Vagina (tissue), 2 donors: ENCODE results near the gene GPD1L. TPM values are rescaled to one million over a fixed set of nuclear protein-coding genes. Genes with fewer than 3 reads are reported as not detected.

Experiments used
- DNase-seq, 2 donors: peaks; one replicate each; pipeline ENCODE4 v3.0.0-alpha.2; 2017; ENCODE audit errors: extremely low spot score in 2 of 2
- H3K27ac ChIP-seq: fragments of 200-600 bp; sonication (generic); one replicate; pipeline ENCODE4 v1.5.1; 2019
- H3K27me3 ChIP-seq: fragments of 200-600 bp; sonication (generic); one replicate; pipeline ENCODE4 v1.5.1; 2019
- H3K36me3 ChIP-seq, 2 donors: fragments of 200-600 bp; sonication (generic); one replicate each; pipeline ENCODE4 v1.5.1; 2017 to 2019
- H3K4me1 ChIP-seq: fragments of 200-600 bp; sonication (generic); one replicate; pipeline ENCODE4 v1.5.1; 2019
- H3K4me3 ChIP-seq, 2 donors: fragments of 200-600 bp; sonication (generic); 1 replicate in 1 of 2; 2 replicates in 1 of 2; pipeline ENCODE4 v1.5.1; 2016 to 2019
- H3K9me3 ChIP-seq: fragments of 200-600 bp; sonication (generic); one replicate; pipeline ENCODE4 v1.5.1; 2019
- POLR2A ChIP-seq, 2 donors: fragments of 450-650 bp; IDR thresholded peaks; one replicate each; pipeline ENCODE4 v1.6.1; 2017; ENCODE audit warnings: antibody characterized with exemption in 2 of 2, mild to moderate bottlenecking in 2 of 2, moderate library complexity in 2 of 2
- POLR2AphosphoS5 ChIP-seq, 2 donors: sonication (generic); formaldehyde crosslinking; IDR thresholded peaks; one replicate each; pipeline ENCODE4 v1.9.0; 2017; ENCODE audit warnings: antibody characterized with exemption in 2 of 2, mild to moderate bottlenecking in 2 of 2, low read depth in 1 of 2; ENCODE audit not compliant: insufficient read depth in 1 of 2
- intact Hi-C: fragments of 100-400 bp; cut with DNase I; formaldehyde crosslinking; loops from one replicate; pipeline ENCODE4 v1.15.1; 2023
- total RNA-seq: library from RNA; depleted of rRNA; stranded (reverse); fragments of >200 nt; gene quantifications from one replicate; pipeline ENCODE4 v1.2.3, GENCODE V29; 2016
- TF ChIP-seq, protein P1 (sequence below), 3 experiments: fragments of 450-650 bp in 2 of 3; fragments of 200-600 bp in 1 of 3; sonication (generic) in 1 of 3; IDR thresholded peaks; one replicate each; pipeline ENCODE4 v1.5.1; 2017 to 2019; ENCODE audit warnings: antibody characterized with exemption in 3 of 3, mild to moderate bottlenecking in 2 of 3, moderate library complexity in 2 of 3

GPD1L gene
- total RNA-seq, 1 donor from 2014 or later: 57.5 TPM

DNA sequence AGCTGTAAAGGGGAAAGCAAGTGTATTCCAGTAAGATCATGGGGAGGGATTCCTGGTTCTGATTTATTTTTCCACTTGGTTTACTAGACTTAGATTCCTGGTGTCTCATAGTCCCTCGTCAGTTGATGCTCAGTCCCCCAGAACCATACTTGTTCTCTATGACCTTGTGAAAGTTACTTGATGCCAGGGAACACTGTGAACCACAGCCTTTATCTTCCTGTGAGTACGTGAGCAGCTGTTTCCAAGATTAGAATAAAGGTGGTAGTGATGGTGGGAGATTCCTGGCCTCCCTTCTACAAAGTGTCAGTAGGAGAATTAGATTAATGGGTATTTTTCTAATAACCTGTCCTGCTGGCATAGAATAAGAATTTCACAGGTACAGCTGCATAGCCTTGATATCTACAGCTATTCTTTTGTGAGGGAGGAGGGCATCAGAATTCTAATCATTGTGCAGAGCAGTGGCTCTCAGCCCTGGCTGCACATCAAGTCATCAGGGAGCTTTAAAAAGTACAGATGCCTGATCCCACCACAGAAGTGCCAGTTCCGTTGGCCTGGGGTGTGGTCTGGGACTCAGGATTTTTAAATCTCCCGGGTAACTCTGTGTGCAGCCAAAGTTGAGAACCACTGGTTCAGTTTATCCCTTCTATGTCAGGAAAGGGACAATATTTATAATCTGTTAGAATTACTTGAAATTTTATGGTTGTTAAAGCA is 20.0 kb downstream of the GPD1L start:
- H3K4me1 ChIP-seq: no peaks in the 10 kb centered on the region
- TF ChIP-seq POLR2A (IDR thresholded peaks at IDR 0.05) (no peak), POLR2AphosphoS5 (IDR thresholded peaks at IDR 0.05; ENCODE audit: insufficient read depth in 1 of 2, low read depth in 1 of 2) (no peak)
- TF ChIP-seq, protein P1, sequence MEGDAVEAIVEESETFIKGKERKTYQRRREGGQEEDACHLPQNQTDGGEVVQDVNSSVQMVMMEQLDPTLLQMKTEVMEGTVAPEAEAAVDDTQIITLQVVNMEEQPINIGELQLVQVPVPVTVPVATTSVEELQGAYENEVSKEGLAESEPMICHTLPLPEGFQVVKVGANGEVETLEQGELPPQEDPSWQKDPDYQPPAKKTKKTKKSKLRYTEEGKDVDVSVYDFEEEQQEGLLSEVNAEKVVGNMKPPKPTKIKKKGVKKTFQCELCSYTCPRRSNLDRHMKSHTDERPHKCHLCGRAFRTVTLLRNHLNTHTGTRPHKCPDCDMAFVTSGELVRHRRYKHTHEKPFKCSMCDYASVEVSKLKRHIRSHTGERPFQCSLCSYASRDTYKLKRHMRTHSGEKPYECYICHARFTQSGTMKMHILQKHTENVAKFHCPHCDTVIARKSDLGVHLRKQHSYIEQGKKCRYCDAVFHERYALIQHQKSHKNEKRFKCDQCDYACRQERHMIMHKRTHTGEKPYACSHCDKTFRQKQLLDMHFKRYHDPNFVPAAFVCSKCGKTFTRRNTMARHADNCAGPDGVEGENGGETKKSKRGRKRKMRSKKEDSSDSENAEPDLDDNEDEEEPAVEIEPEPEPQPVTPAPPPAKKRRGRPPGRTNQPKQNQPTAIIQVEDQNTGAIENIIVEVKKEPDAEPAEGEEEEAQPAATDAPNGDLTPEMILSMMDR (IDR thresholded peaks at IDR 0.05): no peak
- DNase-seq: no peak
- H3K27ac ChIP-seq: no peak overlapping the region
- H3K27me3 ChIP-seq: no peaks in the 10 kb centered on the region
- no peak overlapping the region for H3K4me3 ChIP-seq
- H3K9me3 ChIP-seq: no peaks in the 10 kb centered on the region
- H3K36me3 ChIP-seq: peaks cover 0 to 5% of the 10 kb centered on the region in 2 donors
- intact Hi-C loops: no loop called here

DNA sequence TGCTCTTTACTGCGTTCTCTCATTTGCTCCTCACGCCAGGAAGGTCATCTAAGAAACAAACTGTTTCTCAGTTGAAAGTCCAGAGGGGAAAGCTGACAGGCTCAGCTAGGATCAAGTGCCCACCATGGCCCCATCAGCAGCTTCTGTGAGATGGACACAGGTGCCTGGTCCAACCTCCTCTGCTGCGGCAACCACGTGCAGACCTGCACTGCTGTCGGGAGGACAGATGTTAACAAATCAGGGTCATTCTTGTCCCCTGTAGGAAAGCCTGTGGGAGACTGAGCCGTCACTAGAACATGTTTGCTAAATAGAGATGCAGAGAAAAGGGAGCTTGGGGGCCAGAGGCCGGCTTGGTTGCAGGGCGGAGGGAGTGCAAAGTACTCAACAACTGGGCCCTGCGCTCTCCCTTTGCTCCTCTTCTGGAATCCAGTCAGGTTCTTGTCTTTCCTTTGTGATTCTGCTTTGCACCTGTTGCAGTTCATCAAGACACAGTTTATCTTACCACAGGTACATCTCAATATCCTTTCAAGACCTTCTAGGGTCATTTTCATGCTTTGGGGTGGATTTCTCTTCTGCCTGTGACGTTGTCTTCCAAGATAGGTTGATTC is 20.9 kb downstream of the GPD1L start:
- no peaks in the 10 kb centered on the region for H3K4me1 ChIP-seq
- no peak overlapping the region for H3K4me3 ChIP-seq
- H3K9me3 ChIP-seq: no peaks in the 10 kb centered on the region
- H3K27me3 ChIP-seq: no peaks in the 10 kb centered on the region
- TF ChIP-seq, protein P1 (IDR thresholded peaks at IDR 0.05): no peak
- TF ChIP-seq POLR2A (IDR thresholded peaks at IDR 0.05) (no peak), POLR2AphosphoS5 (IDR thresholded peaks at IDR 0.05; ENCODE audit: insufficient read depth in 1 of 2, low read depth in 1 of 2) (no peak)
- intact Hi-C loops: no loop called here
- DNase-seq: no peak
- no peak overlapping the region for H3K27ac ChIP-seq
- H3K36me3 ChIP-seq: peaks cover 0 to 6% of the 10 kb centered on the region in 2 donors

DNA sequence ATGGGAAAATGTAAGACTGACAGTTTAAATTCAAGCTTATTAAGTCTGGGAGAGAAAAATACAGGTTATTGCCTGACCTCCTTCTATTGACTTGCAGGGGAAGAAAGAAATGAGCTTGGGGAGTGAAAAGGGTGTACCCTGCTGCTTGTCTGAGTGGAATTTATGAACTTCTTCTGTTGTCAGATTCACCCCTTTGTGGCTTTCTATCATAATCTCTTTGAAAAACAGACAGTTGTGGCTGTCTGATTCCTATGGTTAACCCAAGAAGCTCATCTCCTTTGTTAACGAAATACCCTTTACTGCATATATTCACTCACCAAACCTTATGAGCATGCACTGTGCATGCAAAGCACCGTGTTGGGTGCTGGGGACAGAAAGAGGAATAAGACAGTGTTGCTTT is 22.5 kb downstream of the GPD1L start:
- TF ChIP-seq POLR2AphosphoS5 (IDR thresholded peaks at IDR 0.05; ENCODE audit: insufficient read depth in 1 of 2, low read depth in 1 of 2) (no peak), POLR2A (IDR thresholded peaks at IDR 0.05) (no peak)
- TF ChIP-seq, protein P1 (IDR thresholded peaks at IDR 0.05): no peak
- Histone ChIP-seq H3K4me1 (no peaks in the 10 kb centered on the region), H3K4me3 (no peak overlapping the region), H3K27me3 (no peaks in the 10 kb centered on the region), H3K9me3 (no peaks in the 10 kb centered on the region), H3K27ac (no peak overlapping the region), H3K36me3 (peaks cover 0 to 6% of the 10 kb centered on the region in 2 donors)
- intact Hi-C loops: no loop called here
- no peak for DNase-seq

DNA sequence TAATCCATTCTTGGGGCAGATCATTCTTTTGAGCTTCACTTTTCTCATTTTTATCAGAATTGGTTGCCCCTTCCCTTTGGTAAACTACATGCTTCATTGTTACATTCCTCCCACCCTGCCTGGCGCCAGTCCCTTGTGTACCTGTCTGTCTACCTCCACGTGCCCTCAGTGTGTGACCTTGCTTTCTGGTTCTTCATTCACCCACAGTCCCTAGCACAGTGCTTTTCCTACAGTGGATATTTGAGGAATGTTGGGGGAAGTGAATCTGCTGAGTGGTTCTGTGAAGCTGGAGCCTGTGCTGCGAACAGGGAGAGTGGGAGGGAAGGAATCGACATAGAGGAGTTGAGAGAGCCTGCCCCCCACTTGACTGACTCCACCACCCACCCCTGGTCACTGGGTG is 23.4 kb downstream of the GPD1L start:
- DNase-seq: no peak
- H3K4me3 ChIP-seq: no peak overlapping the region
- no peaks in the 10 kb centered on the region for H3K9me3 ChIP-seq
- TF ChIP-seq POLR2A (IDR thresholded peaks at IDR 0.05) (no peak), POLR2AphosphoS5 (IDR thresholded peaks at IDR 0.05; ENCODE audit: insufficient read depth in 1 of 2, low read depth in 1 of 2) (no peak)
- TF ChIP-seq, protein P1 (IDR thresholded peaks at IDR 0.05): no peak
- H3K27ac ChIP-seq: no peak overlapping the region
- H3K4me1 ChIP-seq: no peaks in the 10 kb centered on the region
- no peaks in the 10 kb centered on the region for H3K27me3 ChIP-seq
- H3K36me3 ChIP-seq: peaks cover 0 to 6% of the 10 kb centered on the region in 2 donors
- intact Hi-C loops: no loop called here

DNA sequence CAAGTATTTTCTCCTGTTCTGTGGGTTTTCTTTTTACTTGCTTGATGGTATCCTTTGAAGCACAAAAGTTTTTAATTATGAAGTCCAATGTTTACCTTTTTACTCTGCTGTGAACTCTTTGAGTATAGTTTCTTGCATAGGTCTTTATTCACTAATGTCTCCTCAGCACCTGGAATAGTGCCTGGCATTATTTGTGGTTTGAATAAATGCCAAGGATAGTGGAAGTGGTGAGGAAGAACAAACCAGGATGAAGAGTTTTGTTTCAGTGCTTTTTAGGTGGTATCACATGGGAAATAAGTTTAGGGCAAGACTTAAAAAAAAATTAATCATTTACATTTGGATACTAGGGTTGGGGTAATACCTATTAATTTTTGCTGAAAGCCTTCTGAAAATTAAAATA is 25.7 kb downstream of the GPD1L start:
- Histone ChIP-seq H3K4me1 (no peaks in the 10 kb centered on the region), H3K36me3 (peaks cover 0 to 6% of the 10 kb centered on the region in 2 donors), H3K27ac (no peak overlapping the region), H3K27me3 (no peaks in the 10 kb centered on the region), H3K9me3 (no peaks in the 10 kb centered on the region), H3K4me3 (no peak overlapping the region)
- DNase-seq: no peak
- TF ChIP-seq, protein P1 (IDR thresholded peaks at IDR 0.05): no peak
- TF ChIP-seq POLR2A (IDR thresholded peaks at IDR 0.05) (no peak), POLR2AphosphoS5 (IDR thresholded peaks at IDR 0.05; ENCODE audit: insufficient read depth in 1 of 2, low read depth in 1 of 2) (no peak)
- intact Hi-C loops: no loop called here
